Stimulated activated CD8-positive, alpha-beta memory T cell treated with anti-CD3 and anti-CD28 coated beads, Interleukin-4, amount 100 ng/mL, for 48 hours (primary cell): ENCODE measurements around the gene CNTNAP3.
"Not testable (repeated sequence)": the region's sequence is repeated elsewhere in the genome, so short reads cannot be mapped to it uniquely, and the experiment has no call there.

Experiments used
- DNase-seq: peaks from one replicate; pipeline ENCODE4 v3.0.0-alpha.2; 2020

CNTNAP3 gene

DNA sequence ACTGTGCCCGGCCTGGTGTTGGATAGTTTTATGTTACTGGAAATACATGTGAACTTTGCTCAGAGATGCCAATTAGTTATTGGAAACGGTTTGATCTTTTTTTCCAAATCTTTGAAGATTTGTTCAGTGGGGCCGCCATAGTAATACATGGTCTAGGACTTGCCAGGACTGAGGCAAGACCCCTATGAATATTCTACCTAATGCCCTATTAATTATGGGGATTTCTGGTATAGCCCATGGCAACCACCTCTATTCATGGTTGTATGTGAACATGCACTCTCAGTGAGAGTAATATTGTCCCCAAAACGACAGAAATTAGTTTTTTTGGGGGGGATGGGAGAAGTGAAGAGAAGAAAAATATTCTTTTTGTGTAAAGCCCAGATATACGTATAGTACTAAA lies 220.3 kb downstream of the CNTNAP3 start:
- DNase-seq = not testable (repeated sequence)

DNA sequence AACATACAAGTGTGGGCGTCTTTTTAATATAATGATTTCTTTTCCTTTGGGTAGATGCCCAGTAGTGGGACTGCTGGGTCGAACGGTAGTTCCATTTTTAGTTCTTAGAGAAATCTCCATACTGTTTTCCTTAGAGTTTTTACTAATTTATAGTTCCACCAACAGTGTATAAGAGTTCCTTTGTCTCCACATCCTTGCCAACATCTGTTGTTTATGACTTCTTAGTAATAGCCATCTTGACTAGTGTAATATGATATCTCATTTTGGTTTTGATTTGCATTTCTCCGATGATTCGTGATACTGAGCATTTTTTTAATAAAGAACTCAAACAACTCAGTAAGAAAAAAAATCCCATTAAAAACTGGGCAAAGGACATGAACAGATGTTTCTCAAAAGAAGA lies 225.0 kb downstream of the CNTNAP3 start:
- DNase-seq = not testable (repeated sequence)

DNA sequence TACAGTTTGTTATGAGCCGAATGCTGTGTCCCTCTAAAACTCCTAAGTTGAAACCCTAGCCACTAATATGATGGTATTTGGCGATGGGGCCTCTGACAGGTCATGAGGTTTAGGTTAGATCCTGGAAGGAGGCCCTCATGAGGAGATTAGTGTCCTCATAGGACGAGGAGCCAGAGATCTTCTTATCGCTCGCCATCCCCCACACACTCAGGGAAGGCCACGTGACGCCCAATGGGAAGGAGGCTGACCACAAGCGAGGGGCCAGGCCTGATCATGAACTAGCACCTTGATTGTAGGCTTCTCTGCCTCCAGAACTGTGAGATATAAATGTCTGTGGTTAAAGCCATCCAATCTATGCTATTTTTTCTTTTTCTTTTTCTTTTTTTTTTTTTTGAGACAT lies 233.5 kb downstream of the CNTNAP3 start:
- DNase-seq = not testable (repeated sequence)

DNA sequence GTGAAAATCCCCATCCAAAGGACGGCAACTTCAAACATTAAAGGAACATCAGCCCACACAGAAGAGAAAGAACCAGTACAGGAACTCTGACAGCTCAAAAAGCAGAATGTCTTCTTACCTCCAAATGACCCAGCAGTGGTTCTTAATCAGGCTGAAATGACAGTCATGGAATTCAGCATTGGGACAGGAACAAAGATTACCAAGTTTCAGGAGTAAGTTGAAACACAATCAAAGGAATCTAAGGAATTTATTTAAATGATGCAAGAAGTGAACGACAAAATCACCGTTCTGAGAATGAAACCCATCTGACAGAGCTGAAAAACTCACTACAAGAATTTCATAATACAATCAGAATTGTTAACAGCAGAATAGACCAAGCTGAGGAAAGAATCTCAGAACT lies 241.1 kb downstream of the CNTNAP3 start:
- not testable (repeated sequence) for DNase-seq

DNA sequence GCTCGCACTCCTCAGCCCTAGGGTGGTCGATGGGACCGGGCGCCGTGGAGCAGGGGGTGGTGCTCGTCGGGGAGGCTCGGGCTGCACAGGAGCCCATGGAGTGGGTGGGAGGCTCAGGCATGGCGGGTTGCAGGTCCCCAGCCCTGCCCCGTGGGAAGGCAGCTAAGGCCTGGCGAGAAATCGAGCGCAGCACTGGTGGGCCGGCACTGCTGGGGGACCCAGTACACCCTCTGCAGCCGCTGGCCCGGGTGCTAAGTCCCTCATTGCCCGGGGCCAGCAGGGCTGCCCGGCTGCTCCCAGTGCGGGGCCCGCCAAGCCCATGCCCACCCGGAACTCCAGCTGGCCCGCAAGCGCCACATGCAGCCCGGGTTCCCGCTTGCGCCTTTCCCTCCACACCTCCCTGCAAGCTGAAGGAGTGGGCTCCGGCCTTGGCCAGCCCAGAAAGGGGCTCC lies 245.6 kb downstream of the CNTNAP3 start:
- DNase-seq = not testable (repeated sequence)

DNA sequence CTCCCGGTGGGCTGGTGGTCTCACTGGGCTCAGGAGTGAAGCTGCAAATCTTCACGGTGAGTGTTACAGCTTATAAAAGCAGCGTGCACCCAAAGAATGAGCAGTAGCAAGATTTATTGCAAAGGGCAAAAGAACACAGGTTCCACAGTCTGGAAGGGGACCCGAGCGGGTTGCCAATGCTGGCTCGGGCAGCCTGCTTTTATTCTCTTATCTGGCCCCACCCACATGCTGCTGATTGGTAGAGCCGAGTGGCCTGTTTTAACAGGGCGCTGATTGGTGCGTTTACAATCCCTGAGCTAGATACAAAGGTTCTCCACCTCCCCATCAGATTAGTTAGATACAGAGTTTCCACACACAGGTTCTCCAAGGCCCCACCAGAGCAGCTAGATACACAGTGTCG lies 246.2 kb downstream of the CNTNAP3 start:
- DNase-seq = not testable (repeated sequence)

DNA sequence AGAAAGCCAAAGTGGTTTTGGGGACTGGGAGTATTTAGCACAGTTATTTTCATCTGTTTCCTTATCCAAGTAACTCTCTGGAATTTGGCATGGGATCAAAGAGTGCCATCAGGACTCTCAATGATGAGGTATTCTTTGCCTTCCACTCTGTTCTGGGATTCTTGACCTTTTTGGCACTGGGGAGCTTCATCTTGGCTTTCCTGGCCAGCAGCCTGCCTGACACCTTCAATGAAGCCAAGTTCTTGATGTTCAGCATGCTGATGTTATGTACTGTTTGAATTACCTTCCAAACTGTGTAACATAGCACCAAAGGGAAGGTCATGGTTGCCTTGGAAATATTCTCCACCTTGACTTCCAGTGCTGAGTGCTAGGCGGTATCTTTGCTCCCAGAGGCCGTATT lies 248.8 kb downstream of the CNTNAP3 start:
- DNase-seq = not testable (repeated sequence)

DNA sequence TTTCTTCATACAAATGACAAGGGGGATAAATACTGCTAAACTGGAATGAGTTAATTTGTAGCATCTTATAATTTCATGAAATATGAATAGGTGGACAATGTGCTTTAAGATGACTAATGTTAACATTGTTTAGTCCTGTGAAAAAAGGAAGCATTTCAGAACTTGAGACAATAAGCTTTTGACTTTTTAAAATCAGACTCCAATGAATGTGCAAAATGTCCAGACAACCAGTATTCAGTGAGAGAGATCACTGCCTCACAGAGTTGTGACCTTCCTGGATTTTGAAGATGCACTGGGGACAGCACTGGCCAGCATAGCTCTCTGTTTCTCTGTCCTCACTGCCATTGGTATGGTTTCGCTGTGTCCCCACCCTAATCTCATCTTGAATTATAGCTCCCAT lies 249.7 kb downstream of the CNTNAP3 start:
- not testable (repeated sequence) for DNase-seq

DNA sequence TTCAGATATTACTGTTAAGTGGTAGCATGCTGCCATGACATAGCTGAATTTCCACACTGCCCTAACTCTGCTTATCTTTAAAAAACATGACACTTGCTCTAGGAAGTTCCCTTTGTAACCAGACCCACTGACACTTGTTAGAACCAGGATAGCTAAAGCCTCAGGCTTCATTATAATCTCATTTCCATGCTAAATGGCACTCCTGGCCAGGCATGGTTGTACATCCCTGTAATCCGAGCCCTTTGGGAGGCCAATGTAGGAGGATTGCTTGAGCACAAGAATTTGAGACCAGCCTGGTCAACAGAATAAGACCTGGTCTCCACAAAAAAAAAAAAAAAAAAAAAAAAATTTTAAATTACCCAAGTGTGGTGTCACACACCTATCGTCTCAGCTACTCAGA lies 254.1 kb downstream of the CNTNAP3 start:
- DNase-seq = not testable (repeated sequence)

DNA sequence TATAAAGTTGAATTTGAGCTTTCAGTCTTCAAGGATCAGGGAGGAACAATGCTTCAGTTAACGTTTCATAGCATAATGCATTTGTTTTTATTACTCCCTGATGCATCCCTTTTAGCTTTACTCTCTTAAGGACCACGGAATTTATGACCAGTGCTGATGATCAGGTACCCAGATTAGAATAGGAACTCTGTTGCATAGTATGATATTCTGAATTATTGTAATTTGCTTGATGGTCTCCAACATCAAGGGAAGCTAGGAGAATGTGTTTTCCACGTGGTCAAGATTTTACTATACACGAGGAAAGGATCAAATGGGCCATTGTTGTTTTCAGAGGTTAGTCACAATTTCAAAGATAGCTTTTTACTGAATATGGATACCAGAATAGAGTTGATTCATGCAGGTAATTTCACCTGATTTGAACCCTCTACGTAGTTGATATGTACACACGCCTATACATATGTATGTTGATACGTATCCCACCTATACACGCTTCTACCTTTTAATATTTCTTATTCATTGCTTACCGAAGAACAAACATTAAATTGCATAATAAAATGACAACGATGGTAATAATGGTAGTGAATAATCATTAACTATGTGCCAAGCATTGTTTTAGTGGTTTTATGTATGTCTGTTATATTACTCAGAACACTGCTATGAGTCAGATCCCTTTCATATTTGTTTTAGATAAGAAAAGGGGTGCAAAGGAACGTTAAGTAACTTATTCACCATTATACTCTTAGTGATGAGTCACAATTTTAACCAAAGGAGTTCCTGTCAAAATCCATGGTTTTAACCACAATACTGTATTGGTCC lies 257.6 kb downstream of the CNTNAP3 start:
- not testable (repeated sequence) for DNase-seq

DNA sequence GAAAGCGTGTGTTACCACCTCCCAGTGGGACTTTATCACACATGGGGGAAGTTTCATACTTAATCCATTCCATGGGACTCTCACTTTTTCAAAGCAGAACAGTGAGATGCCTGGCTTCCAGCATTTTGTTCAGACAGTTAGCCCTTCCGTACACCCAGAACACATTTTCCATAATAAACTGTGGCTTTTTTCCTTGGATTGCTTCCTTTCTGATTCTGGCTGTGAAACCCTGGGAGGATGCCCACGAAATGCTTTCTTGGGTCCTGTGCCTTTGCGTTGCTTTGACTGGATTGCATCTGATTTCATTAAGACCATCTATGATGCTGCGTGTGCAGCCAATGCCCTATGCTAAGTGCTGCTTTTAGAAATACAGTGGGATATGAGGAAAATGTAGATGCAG lies 259.1 kb downstream of the CNTNAP3 start:
- DNase-seq = not testable (repeated sequence)

DNA sequence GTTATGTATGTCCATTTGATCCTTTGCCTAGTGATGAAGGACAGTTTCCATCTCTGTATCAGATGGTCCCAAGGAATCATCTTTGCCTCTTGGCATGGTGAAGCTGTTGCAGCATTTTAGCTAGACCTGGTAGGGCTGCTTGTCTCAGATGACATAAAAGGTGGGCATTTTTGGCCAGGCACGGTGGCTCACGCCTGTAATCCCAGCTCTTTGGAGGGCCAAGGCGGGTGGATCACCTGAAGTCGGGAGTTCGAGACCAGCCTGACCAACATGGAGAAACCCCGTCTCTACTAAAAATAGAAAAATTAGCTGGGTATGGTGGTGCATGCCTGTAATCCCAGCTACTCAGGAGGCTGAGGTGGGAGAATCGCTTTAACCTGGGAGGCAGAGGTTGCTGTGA lies 259.8 kb downstream of the CNTNAP3 start:
- DNase-seq = not testable (repeated sequence)

DNA sequence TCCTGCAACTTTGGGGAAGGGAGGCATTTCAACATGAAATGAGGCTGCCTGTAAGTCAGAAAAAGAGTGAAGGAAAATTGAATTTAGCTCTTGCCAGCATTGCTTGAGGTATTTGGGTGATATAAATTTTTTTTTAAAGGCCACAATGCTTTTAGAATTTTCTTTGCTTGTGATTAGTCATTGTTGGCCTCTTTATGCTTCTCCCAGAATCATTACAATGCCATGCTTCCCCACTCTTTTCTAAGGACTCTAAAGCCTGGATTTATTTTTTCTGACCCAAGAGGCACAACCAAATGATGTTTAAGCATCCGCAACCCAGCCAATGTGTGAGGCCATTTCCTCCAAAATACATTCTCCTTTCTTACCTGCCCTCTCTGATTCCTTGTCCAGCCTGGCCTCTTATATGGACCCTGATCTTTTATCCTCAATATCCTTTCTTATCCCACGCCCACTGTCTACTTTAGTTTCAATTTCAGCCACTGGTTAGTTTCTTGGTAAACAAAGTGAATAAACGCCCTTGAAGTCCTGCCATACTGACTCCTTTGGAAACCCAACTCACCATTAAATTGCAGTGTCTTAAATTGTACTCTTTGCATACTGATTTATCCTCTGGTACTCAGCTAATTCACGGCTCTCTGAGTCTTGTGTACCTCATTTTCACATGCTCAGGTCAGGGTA lies 261.9 kb downstream of the CNTNAP3 start:
- DNase-seq = not testable (repeated sequence)
